HepG2 (cell line): ENCODE results near the gene ZNF48. TPM values are rescaled to one million over a fixed set of nuclear protein-coding genes. Genes with fewer than 3 reads are reported as not detected.

Source experiments
- GFI1 ChIP-seq: sonication (generic); formaldehyde crosslinking; IDR thresholded peaks from 2 replicates; pipeline ENCODE4 v1.5.0; 2020; ENCODE audit warnings: missing genetic modification reagents, mild to moderate bottlenecking, borderline replicate concordance
- GLI4 ChIP-seq: sonication (generic); formaldehyde crosslinking; IDR thresholded peaks from 2 replicates; pipeline ENCODE4 v1.5.1; 2020; ENCODE audit warnings: missing genetic modification reagents, mild to moderate bottlenecking, moderate library complexity, borderline replicate concordance
- GPN1 ChIP-seq: sonication (generic); formaldehyde crosslinking; IDR thresholded peaks from 2 replicates; pipeline ENCODE4 v1.5.1; 2020; ENCODE audit warnings: missing genetic modification reagents, borderline replicate concordance
- HNRNPK ChIP-seq: fragments of 200-400 bp; formaldehyde crosslinking; IDR thresholded peaks from 2 replicates; pipeline ENCODE4 v1.6.1; 2018; ENCODE audit warnings: low read length, low read depth, moderate library complexity, mild to moderate bottlenecking; ENCODE audit not compliant: poor library complexity, severe bottlenecking
- KAT8 ChIP-seq: IDR thresholded peaks from 2 replicates; pipeline ENCODE4 v1.6.1; 2016; ENCODE audit warnings: missing genetic modification reagents, missing compliant biosample characterization
- MAZ ChIP-seq, 2 experiments: sonication (generic) in 1 of 2; formaldehyde crosslinking in 1 of 2; IDR thresholded peaks; 2 replicates each; pipeline versions ENCODE4 v1.5.0 to v1.6.1; 2012 to 2020; ENCODE audit warnings: low read depth in 2 of 2, mild to moderate bottlenecking in 2 of 2, borderline replicate concordance in 1 of 2, improper control_type of control experiment in 1 of 2, low read length in 1 of 2, missing genetic modification reagents in 1 of 2, moderate library complexity in 1 of 2
- NCOA5 ChIP-seq: sonication (generic); formaldehyde crosslinking; IDR thresholded peaks from 2 replicates; pipeline ENCODE4 v1.4.0; 2020; ENCODE audit warnings: missing genetic modification reagents
- NR2C2 ChIP-seq: sonication (generic); formaldehyde crosslinking; IDR thresholded peaks from 2 replicates; pipeline ENCODE4 v1.4.0; 2020; ENCODE audit warnings: missing genetic modification reagents, mild to moderate bottlenecking, moderate library complexity, borderline replicate concordance
- PAF1 ChIP-seq: IDR thresholded peaks from 2 replicates; pipeline ENCODE4 v1.6.1; 2016; ENCODE audit warnings: missing genetic modification reagents, missing compliant biosample characterization
- PITX1 ChIP-seq: sonication (generic); formaldehyde crosslinking; IDR thresholded peaks from 2 replicates; pipeline ENCODE4 v1.5.1; 2020; ENCODE audit warnings: mild to moderate bottlenecking, missing genetic modification reagents
- SIX1 ChIP-seq: sonication (generic); formaldehyde crosslinking; IDR thresholded peaks from 2 replicates; pipeline ENCODE4 v1.4.0; 2020; ENCODE audit warnings: missing genetic modification reagents, borderline replicate concordance
- SP5 ChIP-seq: IDR thresholded peaks from 2 replicates; pipeline ENCODE4 v1.6.1; 2016; ENCODE audit warnings: low read depth, borderline replicate concordance
- TAF15 ChIP-seq: fragments of 200-400 bp; formaldehyde crosslinking; IDR thresholded peaks from one replicate; pipeline ENCODE4 v1.6.1; 2018; ENCODE audit warnings: mild to moderate bottlenecking, low read depth, low read length; ENCODE audit not compliant: poor library complexity, severe bottlenecking
- TARDBP ChIP-seq: sonication (generic); formaldehyde crosslinking; IDR thresholded peaks from 2 replicates; pipeline ENCODE4 v1.8.0; 2022; ENCODE audit warnings: mild to moderate bottlenecking, missing genetic modification reagents
- TFE3 ChIP-seq: IDR thresholded peaks from 2 replicates; pipeline ENCODE4 v1.6.1; 2016
- ZBTB2 ChIP-seq: sonication (generic); formaldehyde crosslinking; IDR thresholded peaks from 2 replicates; pipeline ENCODE4 v1.8.0; 2022; ENCODE audit warnings: low read depth, missing genetic modification reagents
- ZNF207 ChIP-seq: fragments of 450-650 bp; IDR thresholded peaks from 2 replicates; pipeline ENCODE4 v1.6.1; 2016; ENCODE audit warnings: antibody characterized with exemption, borderline replicate concordance
- ZNF30 ChIP-seq: sonication (generic); formaldehyde crosslinking; IDR thresholded peaks from 2 replicates; pipeline ENCODE4 v1.5.0; 2020; ENCODE audit warnings: mild to moderate bottlenecking, missing genetic modification reagents
- ZNF614 ChIP-seq: IDR thresholded peaks from 2 replicates; pipeline ENCODE4 v1.6.1; 2018; ENCODE audit warnings: missing biosample characterization, missing genetic modification reagents, inconsistent platforms, borderline replicate concordance
- ZNF616 ChIP-seq: sonication (generic); formaldehyde crosslinking; IDR thresholded peaks from 2 replicates; pipeline ENCODE4 v1.5.0; 2020; ENCODE audit warnings: low read depth, mild to moderate bottlenecking, missing genetic modification reagents
- ZNF746 ChIP-seq: sonication (generic); formaldehyde crosslinking; IDR thresholded peaks from 2 replicates; pipeline ENCODE4 v1.8.0; 2022; ENCODE audit warnings: mild to moderate bottlenecking, missing genetic modification reagents
- ZNF781 ChIP-seq: sonication (generic); formaldehyde crosslinking; IDR thresholded peaks from 2 replicates; pipeline ENCODE4 v1.5.1; 2020; ENCODE audit warnings: borderline replicate concordance, mild to moderate bottlenecking, missing genetic modification reagents; ENCODE audit errors: not compliant biosample characterization
- ZNF782 ChIP-seq: sonication (generic); formaldehyde crosslinking; IDR thresholded peaks from 2 replicates; pipeline ENCODE4 v1.4.0; 2020; ENCODE audit warnings: missing genetic modification reagents, mild to moderate bottlenecking, borderline replicate concordance
- ZNF839 ChIP-seq: sonication (generic); formaldehyde crosslinking; IDR thresholded peaks from 2 replicates; pipeline ENCODE4 v1.4.0; 2020; ENCODE audit warnings: missing genetic modification reagents, mild to moderate bottlenecking, borderline replicate concordance
- ZNF891 ChIP-seq: sonication (generic); formaldehyde crosslinking; IDR thresholded peaks from 2 replicates; pipeline ENCODE4 v1.5.0; 2020; ENCODE audit warnings: mild to moderate bottlenecking, missing genetic modification reagents
- ZSCAN9 ChIP-seq: IDR thresholded peaks from 2 replicates; pipeline ENCODE4 v1.6.1; 2016; ENCODE audit warnings: borderline replicate concordance
- ZZZ3 ChIP-seq: sonication (generic); formaldehyde crosslinking; IDR thresholded peaks from 2 replicates; pipeline ENCODE4 v1.4.0; 2020; ENCODE audit warnings: missing genetic modification reagents, mild to moderate bottlenecking, borderline replicate concordance
- polyA plus RNA-seq, 8 experiments: library from polyadenylated mRNA; depleted of rRNA in 3 of 8; stranded (reverse) in 7 of 8; unstranded in 1 of 8; fragments of >200 nt; fragmentation: Illumina TruSeq in 4 of 8; extraction: Trizol in 4 of 8; gene quantifications; 2 replicates each; pipeline versions ENCODE4 v1.2.1 to v1.2.3, GENCODE V29; 2011 to 2016; ENCODE audit warnings: low read depth in 4 of 8, missing spikeins in 1 of 8, mixed read lengths in 1 of 8; ENCODE audit not compliant: insufficient read depth in 1 of 8
- total RNA-seq, 5 experiments: library from RNA; depleted of rRNA; stranded (reverse); fragments of >200 nt; fragmentation: Illumina TruSeq; extraction: Trizol; gene quantifications; 2 replicates each; pipeline ENCODE4 v1.2.3, GENCODE V29; 2016; ENCODE audit warnings: low read depth in 1 of 5

Gene ZNF48
- total and polyA plus RNA-seq, 2 of the 13 experiments (the other 11 are each of a cell fraction or from before 2014, with no cell fraction given), result 9.9 to 12.3 TPM

GRCh38 chr16:30378236-30379157 lies 16.7 kb upstream of the ZNF48 start (continued):
- TF ChIP-seq PITX1 (CRISPR knock-in tag) (peak; percentile 47), NCOA5 (CRISPR knock-in tag) (no peak), TARDBP (peak; percentile 74), ZNF781 (CRISPR knock-in tag) (peak; percentile 78), HNRNPK (peak; percentile 99), ZNF782 (CRISPR knock-in tag) (peak; percentile 93), ZZZ3 (CRISPR knock-in tag) (peak; percentile 98), ZNF30 (peak; percentile 45), ZNF614 (CRISPR knock-in tag) (peak; percentile 70; the same call in 1 of the 2 replicates), GLI4 (CRISPR knock-in tag) (no peak), PAF1 (CRISPR knock-in tag) (no peak), ZNF746 (peak; percentile 99), KAT8 (peak; percentile 88), NR2C2 (CRISPR knock-in tag) (peak; percentile 82), ZNF616 (CRISPR knock-in tag) (peak; percentile 63; the same call in 1 of the 2 replicates), SP5 (CRISPR knock-in tag) (peak; percentile 87), GFI1 (peak; percentile 82; the same call in 1 of the 2 replicates), ZNF839 (CRISPR knock-in tag) (0 out of 2 replicates have a peak, but pooled peaks have one; percentile 45), TAF15 (peak; percentile 60), ZSCAN9 (CRISPR knock-in tag) (no peak; the same call in 1 of the 2 replicates), GPN1 (CRISPR knock-in tag) (no peak), ZBTB2 (no peak), ZNF891 (CRISPR knock-in tag) (peak; percentile 87), ZNF207 (no peak), MAZ (IDR thresholded peaks at IDR 0.05; ENCODE audit: borderline replicate concordance, low read depth, low read length) (no peak; the same call in 1 of the 2 replicates), MAZ (CRISPR knock-in tag; IDR thresholded peaks at IDR 0.05; ENCODE audit: low read depth) (peak; percentile 41; the same call in 1 of the 2 replicates), SIX1 (CRISPR knock-in tag) (no peak), TFE3 (CRISPR knock-in tag) (peak; percentile 44; the same call in 1 of the 2 replicates)
